SH-SY5Y (cell line): ENCODE results near the gene LTBP1.

Source experiments
- GATA2 ChIP-seq: IDR thresholded peaks from 2 replicates; pipeline ENCODE4 v1.6.1; 2011; ENCODE audit warnings: mild to moderate bottlenecking, low read depth, low read length
- GATA3 ChIP-seq: IDR thresholded peaks from 2 replicates; pipeline ENCODE4 v1.6.1; 2011; ENCODE audit warnings: low read depth, mild to moderate bottlenecking, low read length, moderate library complexity

Gene LTBP1

GRCh38 chr2:33139949-33140348, 193.2 kb downstream of the LTBP1 start:
- TF ChIP-seq GATA2: no peak
- TF ChIP-seq GATA3: no peak

GRCh38 chr2:33141476-33141875, 194.7 kb downstream of the LTBP1 start:
- TF ChIP-seq GATA3: no peak
- TF ChIP-seq GATA2: no peak

- TF ChIP-seq GATA3 (no peak), GATA2 (no peak)
These were observed 196.1 kb downstream of the LTBP1 start for GRCh38 chr2:33142810-33143209.

- no peak for TF ChIP-seq GATA2
- no peak for TF ChIP-seq GATA3
These were observed 197.5 kb downstream of the LTBP1 start for GRCh38 chr2:33144243-33144642.

GRCh38 chr2:33145459-33145858, 198.7 kb downstream of the LTBP1 start:
- TF ChIP-seq GATA3 (no peak), GATA2 (no peak)

GRCh38 chr2:33146102-33146501, 199.3 kb downstream of the LTBP1 start:
- TF ChIP-seq GATA3: no peak
- no peak for TF ChIP-seq GATA2

- no peak for TF ChIP-seq GATA3
- no peak for TF ChIP-seq GATA2
These were observed 206.3 kb downstream of the LTBP1 start for GRCh38 chr2:33153008-33153407.

GRCh38 chr2:33158482-33159003, 211.8 kb downstream of the LTBP1 start:
- TF ChIP-seq GATA3 (no peak), GATA2 (no peak)

GRCh38 chr2:33160191-33160590, 213.4 kb downstream of the LTBP1 start:
- TF ChIP-seq GATA2: no peak
- TF ChIP-seq GATA3: no peak

- TF ChIP-seq GATA2 (no peak), GATA3 (no peak)
These were observed 219.6 kb downstream of the LTBP1 start for GRCh38 chr2:33166287-33166881.

GRCh38 chr2:33167622-33168245, 221.0 kb downstream of the LTBP1 start:
- no peak for TF ChIP-seq GATA3
- TF ChIP-seq GATA2: no peak

- TF ChIP-seq GATA2 (no peak), GATA3 (no peak)
These were observed 221.7 kb downstream of the LTBP1 start for GRCh38 chr2:33168425-33168824.

- TF ChIP-seq GATA3: no peak
- no peak for TF ChIP-seq GATA2
These were observed 222.2 kb downstream of the LTBP1 start for GRCh38 chr2:33168922-33169321.

GRCh38 chr2:33177627-33178026, 230.9 kb downstream of the LTBP1 start:
- TF ChIP-seq GATA3: no peak
- no peak for TF ChIP-seq GATA2

- TF ChIP-seq GATA2 (no peak), GATA3 (no peak)
These were observed 231.5 kb downstream of the LTBP1 start for GRCh38 chr2:33178209-33178608.
